Measurements from ENCODE around the gene DNAH14. TPM values are rescaled to one million over a fixed set of nuclear protein-coding genes. Genes with fewer than 3 reads are reported as not detected.

The DNAH14 gene
- total RNA-seq, 1 experiment from 2014 or later: 39.7 TPM

- no peak overlapping the region for H2AK5ac ChIP-seq (ENCODE audit: insufficient read length, low read length)
- H2BK120ac ChIP-seq (ENCODE audit: low read depth, low read length, poor library complexity, severe bottlenecking): no peak overlapping the region
- H4K91ac ChIP-seq (ENCODE audit: insufficient read length, low read depth, low read length): no peak overlapping the region
- WGBS (ENCODE audit: extremely low coverage, insufficient read length, low lambda C conversion rate): no CpG with 5 or more reads among the region's 2 CpGs
- H3K27me3 Mint-ChIP-seq (ENCODE audit: low read depth): no peaks in the 10 kb centered on the region; the same call in 1 of the 2 replicates
- H3K56ac ChIP-seq (ENCODE audit: insufficient read length, low read depth, low read length): no peak overlapping the region
- H3K79me1 ChIP-seq (ENCODE audit: insufficient read depth, low read depth, low read length, poor library complexity, severe bottlenecking): no peaks in the 10 kb centered on the region
- H3K4ac ChIP-seq (ENCODE audit: low read depth, low read length): no peak overlapping the region
- H4K5ac ChIP-seq (ENCODE audit: insufficient read length, low read depth, low read length): no peak overlapping the region
- no peaks in the 10 kb centered on the region for H3K4me1 ChIP-seq (ENCODE audit: insufficient read depth, low read length)
- H2BK12ac ChIP-seq (ENCODE audit: insufficient read length, low read depth, low read length): no peak overlapping the region
- no peak overlapping the region for H3K9ac ChIP-seq (ENCODE audit: extremely low read depth, insufficient read length, low read length)
- H3K4me3 Mint-ChIP-seq: no peak overlapping the region
- TF ChIP-seq, protein P1, sequence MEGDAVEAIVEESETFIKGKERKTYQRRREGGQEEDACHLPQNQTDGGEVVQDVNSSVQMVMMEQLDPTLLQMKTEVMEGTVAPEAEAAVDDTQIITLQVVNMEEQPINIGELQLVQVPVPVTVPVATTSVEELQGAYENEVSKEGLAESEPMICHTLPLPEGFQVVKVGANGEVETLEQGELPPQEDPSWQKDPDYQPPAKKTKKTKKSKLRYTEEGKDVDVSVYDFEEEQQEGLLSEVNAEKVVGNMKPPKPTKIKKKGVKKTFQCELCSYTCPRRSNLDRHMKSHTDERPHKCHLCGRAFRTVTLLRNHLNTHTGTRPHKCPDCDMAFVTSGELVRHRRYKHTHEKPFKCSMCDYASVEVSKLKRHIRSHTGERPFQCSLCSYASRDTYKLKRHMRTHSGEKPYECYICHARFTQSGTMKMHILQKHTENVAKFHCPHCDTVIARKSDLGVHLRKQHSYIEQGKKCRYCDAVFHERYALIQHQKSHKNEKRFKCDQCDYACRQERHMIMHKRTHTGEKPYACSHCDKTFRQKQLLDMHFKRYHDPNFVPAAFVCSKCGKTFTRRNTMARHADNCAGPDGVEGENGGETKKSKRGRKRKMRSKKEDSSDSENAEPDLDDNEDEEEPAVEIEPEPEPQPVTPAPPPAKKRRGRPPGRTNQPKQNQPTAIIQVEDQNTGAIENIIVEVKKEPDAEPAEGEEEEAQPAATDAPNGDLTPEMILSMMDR (conservative IDR thresholded peaks at IDR 0.05): no peak
- no peak overlapping the region for H3K27ac ChIP-seq (ENCODE audit: insufficient read length, low read depth, low read length)
- no peak overlapping the region for H2BK20ac ChIP-seq (ENCODE audit: low read depth, low read length, poor library complexity, severe bottlenecking)
- H3K36me3 Mint-ChIP-seq (ENCODE audit: insufficient read depth in 1 of 3, low read depth in 3 of 3): peaks cover 12 to 22% (median 16%) of the 10 kb centered on the region in 3 experiments
- no peaks in the 10 kb centered on the region for H3K79me2 ChIP-seq (ENCODE audit: insufficient read depth, low read length)
- no peak overlapping the region for H3T11ph ChIP-seq (ENCODE audit: low read length)
- no peak overlapping the region for H3K23ac ChIP-seq (ENCODE audit: insufficient read length, low read depth, low read length)
- H3K4me1 Mint-ChIP-seq: no peaks in the 10 kb centered on the region
- H3K4me2 ChIP-seq (ENCODE audit: insufficient read depth, insufficient read length, low read length): no peak overlapping the region
- H3K18ac ChIP-seq (ENCODE audit: insufficient read length, low read depth, low read length): no peak overlapping the region
- no peak overlapping the region for H2AFZ ChIP-seq (ENCODE audit: low read length)
- no peak overlapping the region for H2BK15ac ChIP-seq (ENCODE audit: low read depth, low read length)
- no peak overlapping the region for H2BK5ac ChIP-seq (ENCODE audit: insufficient read length, low read length)
- peaks cover 26 to 30% of the 10 kb centered on the region in 2 experiments for H3K9me3 Mint-ChIP-seq
- no peaks in the 10 kb centered on the region for H3K27me3 ChIP-seq (ENCODE audit: insufficient read depth, low read length)
- no peaks in the 10 kb centered on the region for H3K9me3 ChIP-seq (ENCODE audit: control insufficient read depth, low read depth, low read length)
- no peaks in the 10 kb centered on the region for H3K23me2 ChIP-seq (ENCODE audit: insufficient read length, low read depth, low read length, poor library complexity, severe bottlenecking)
- H3K14ac ChIP-seq (ENCODE audit: insufficient read depth, low read length): no peak overlapping the region
- H4K20me1 ChIP-seq (ENCODE audit: control insufficient read depth, insufficient read depth, insufficient read length): no peaks in the 10 kb centered on the region
- DNase-seq: no peak
- H3K27ac Mint-ChIP-seq: no peak overlapping the region
- no peak overlapping the region for H4K8ac ChIP-seq (replicated peaks; ENCODE audit: insufficient read length, low read depth, low read length)
Measured at GRCh38 chr1:225063722-225064121, 134.2 kb downstream of the DNAH14 start.
